C4-2B (cell line): ENCODE results near the gene FBXL16.

ENCODE experiments used
- ZFX ChIP-seq: fragments of 450-650 bp; IDR thresholded peaks from 2 replicates; pipeline ENCODE4 v1.6.1; 2017
- TF ChIP-seq, protein P1 (sequence below): fragments of 450-650 bp; conservative IDR thresholded peaks from 2 replicates; pipeline ENCODE4 v1.5.1; 2017; ENCODE audit warnings: mild to moderate bottlenecking

DNA sequence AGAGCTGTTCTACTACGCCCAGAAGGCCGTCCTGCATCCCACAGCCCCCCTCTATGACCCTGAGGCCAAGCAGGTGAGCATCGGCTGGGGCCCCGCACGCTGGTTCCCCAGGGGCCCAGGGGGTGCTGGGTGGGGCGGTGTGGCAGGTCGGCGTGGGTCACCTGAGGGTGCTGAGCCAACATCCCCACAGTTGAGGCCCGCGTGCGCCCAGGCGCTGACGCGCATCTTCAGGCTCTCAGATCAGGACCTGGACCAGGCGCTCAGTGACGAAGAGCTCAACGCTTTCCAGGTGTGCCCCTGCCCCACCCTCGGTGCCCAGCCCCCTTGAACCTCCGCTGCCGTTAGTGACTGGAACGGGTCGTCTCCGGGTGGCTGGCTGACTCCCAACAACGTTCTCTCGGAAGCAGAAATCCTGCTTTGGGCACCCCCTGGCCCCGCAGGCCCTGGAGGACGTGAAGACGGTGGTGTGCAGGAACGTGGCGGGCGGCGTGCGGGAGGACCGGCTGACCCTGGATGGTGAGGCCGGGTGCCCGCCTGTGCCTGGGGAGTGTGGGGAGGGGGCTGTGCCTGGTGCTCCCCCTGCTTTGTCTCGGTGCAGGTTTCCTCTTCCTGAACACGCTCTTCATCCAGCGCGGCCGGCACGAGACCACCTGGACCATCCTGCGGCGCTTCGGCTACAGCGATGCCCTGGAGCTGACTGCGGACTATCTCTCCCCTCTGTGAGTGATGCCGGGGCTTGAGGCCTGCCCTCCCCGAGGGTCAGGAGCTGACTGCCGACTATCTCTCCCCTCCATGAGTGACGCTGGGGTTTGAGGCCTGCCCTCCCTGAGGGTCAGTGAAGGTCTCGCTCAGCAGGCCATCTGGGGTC is 34.9 kb downstream of the FBXL16 start:
- TF ChIP-seq, protein P1, sequence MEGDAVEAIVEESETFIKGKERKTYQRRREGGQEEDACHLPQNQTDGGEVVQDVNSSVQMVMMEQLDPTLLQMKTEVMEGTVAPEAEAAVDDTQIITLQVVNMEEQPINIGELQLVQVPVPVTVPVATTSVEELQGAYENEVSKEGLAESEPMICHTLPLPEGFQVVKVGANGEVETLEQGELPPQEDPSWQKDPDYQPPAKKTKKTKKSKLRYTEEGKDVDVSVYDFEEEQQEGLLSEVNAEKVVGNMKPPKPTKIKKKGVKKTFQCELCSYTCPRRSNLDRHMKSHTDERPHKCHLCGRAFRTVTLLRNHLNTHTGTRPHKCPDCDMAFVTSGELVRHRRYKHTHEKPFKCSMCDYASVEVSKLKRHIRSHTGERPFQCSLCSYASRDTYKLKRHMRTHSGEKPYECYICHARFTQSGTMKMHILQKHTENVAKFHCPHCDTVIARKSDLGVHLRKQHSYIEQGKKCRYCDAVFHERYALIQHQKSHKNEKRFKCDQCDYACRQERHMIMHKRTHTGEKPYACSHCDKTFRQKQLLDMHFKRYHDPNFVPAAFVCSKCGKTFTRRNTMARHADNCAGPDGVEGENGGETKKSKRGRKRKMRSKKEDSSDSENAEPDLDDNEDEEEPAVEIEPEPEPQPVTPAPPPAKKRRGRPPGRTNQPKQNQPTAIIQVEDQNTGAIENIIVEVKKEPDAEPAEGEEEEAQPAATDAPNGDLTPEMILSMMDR: no peak
- no peak for TF ChIP-seq ZFX
